Epithelial cell of esophagus (primary cell): ENCODE measurements around the gene NDST1.

Experiments used
- DNase-seq: peaks from one replicate; pipeline ENCODE4 v3.0.0; 2010; ENCODE audit warnings: low read depth
- H3K4me3 ChIP-seq: 2 replicates; pipeline ENCODE4 v1.5.1; 2011; ENCODE audit warnings: mild to moderate bottlenecking, low read length, control low read depth
- CTCF ChIP-seq: IDR thresholded peaks from 2 replicates; pipeline ENCODE4 v1.5.1; 2011; ENCODE audit warnings: low read depth, mild to moderate bottlenecking, low read length, control low read depth, inconsistent platforms; ENCODE audit not compliant: insufficient read depth; ENCODE audit errors: missing control alignments

Gene NDST1

GRCh38 chr5:150484964-150485692 lies 22.8 kb upstream of the NDST1 start:
- DNase-seq, result no peak
- peak overlapping the region; percentile 72 for H3K4me3 ChIP-seq
- no peak for TF ChIP-seq CTCF

GRCh38 chr5:150485693-150486401 lies 22.1 kb upstream of the NDST1 start:
- TF ChIP-seq CTCF, result no peak
- no peak for DNase-seq
- H3K4me3 ChIP-seq, result peak overlapping the region; percentile 72

DNA sequence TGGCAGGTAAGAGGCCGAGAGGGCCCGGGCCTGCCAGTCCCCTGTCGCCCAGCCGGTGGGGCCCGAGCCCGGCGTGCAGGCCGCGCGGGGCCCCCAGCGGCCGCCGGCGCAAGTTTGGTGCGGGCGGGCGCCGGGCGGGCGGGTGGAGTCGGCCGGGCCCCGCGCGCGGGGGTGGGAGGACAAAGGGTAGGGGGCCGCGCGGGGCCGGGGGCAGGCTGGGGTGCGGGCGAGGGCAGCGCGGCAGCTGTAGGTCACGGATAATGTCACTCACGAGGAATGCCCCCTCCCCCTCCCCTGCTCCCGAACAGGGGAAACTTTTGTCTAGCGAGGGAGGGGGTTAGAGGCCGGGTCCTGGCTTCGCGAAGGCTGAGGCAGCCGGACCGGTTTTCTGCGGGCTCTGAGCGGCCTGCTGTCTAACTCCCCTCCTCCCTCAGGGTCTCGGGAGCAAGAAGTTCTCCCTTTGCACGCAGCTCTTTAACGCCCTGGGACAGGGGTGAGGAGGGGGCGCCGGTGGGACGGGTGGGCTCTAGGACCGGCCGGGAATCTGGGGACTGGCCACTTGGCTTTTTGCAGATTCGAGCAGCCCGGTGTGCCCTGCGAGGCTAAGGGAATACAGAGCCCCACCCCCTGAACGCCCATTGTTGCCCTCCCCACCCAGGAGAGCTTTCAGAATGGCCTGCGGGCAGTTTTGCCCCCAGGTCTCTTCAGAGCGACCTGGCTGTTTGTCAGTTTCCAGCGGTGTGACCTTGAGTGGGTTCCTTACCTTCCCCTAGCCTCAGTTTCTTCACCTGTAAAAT lies 21.3 kb upstream of the NDST1 start:
- DNase-seq, result peak; percentile 71
- peak overlapping the region; percentile 77 for H3K4me3 ChIP-seq
- TF ChIP-seq CTCF, result no peak

DNA sequence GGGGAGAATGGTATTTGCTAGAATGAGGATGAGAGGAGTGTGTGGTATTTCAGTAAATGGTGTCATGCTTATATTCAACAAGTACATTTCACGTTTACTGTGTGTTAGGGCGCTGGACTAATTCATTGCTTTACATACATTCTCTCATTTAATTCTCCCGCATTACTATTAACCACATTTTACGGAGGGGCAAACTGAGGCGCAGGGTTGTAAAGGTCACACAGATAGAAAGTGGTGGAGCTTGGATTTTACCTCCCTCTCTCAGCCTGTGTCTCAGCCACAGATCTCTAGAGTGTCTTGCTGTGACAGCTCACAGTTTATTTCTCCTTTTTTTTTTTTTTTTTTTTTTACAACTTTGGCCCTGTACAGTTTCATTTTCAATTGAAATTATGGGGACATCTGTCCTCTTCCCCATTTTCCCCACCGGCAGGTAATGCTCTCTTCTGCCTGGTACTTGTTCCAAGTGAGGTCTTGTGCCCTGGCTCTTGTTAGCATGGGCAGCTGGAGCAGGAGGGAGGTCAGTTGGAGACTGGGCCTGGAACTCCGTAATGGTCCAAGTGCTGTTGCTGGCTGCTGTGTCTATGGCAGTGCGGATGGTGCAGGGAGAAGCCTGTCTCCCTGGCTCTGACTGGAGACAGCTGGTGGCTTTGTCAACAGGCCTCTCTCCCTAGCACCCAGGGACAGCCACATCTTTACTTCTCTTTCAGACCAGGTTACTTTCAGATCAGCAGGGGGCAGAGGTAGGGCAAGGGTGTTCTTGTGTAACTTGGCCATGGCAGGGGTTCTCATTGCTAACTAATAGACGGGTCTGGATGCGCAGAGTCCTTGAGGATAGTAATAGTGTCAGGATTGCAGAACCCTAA lies 20.5 kb upstream of the NDST1 start:
- TF ChIP-seq CTCF, result no peak
- peak overlapping the region; percentile 77 for H3K4me3 ChIP-seq
- peak; percentile 72 for DNase-seq

DNA sequence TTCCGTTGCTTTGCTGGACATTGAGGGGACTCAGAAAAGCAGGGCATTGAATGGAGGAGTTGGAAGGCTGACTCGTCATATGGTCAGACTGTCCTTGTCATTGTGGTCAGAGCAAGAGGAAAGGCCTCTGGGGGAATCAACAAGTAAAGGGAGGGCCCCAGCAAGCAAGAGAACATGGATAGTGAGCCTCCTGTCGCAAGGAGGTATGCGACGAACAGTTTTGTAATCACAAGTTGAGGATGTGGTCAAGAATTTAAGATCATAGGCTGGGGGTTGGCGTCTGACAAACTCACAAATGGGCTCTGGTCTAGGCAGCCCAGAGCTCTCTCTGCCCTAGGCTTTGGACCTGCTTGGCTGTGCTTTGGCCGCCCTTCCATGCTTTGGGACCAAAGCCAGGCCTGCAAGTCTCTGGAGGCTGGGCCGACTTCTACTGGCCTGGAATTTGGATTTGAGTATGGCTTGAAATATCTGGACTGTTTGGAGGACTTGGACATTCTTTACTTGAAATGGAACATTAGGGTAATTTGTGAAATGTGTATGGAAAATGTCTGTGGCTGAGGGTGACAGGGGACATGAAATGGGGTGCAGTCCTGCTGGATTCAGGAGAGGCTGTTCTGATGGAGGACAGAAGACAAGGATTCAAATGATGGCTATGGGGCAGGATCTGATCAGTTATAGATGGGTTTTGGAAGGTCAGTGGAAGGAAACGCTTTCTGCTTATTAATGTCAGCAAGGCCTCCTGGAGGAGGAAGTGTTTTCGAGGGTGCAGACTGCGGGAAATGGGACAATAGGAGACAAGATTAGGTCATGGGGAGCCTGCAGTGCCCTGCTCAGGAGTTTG lies 19.2 kb upstream of the NDST1 start:
- TF ChIP-seq CTCF, result no peak
- H3K4me3 ChIP-seq, result peak overlapping the region; percentile 77
- DNase-seq, result no peak
